K562 (cell line): Measurements from ENCODE around the gene SH3BP2. TPM values are rescaled to one million over a fixed set of nuclear protein-coding genes. Genes with fewer than 3 reads are reported as not detected.

Experiments used
- CSDE1 ChIP-seq, 2 experiments: fragments of 450-650 bp; IDR thresholded peaks; 2 replicates each; pipeline ENCODE4 v1.6.1; 2016; ENCODE audit warnings: mild to moderate bottlenecking in 1 of 2
- FOSL1 ChIP-seq: fragments of 200-800 bp; sonication (Bioruptor generic); conservative IDR thresholded peaks from 2 replicates; pipeline ENCODE4 v1.6.1; 2016; ENCODE audit warnings: missing genetic modification characterization, missing compliant biosample characterization
- PHB ChIP-seq: fragments of 250-450 bp; sonication (Bioruptor Pico); IDR thresholded peaks from 2 replicates; pipeline ENCODE4 v1.5.0; 2021
- PKNOX1 ChIP-seq: fragments of 450-650 bp; IDR thresholded peaks from 2 replicates; pipeline ENCODE4 v1.6.1; 2016
- PPARD ChIP-seq: fragments of 250-450 bp; sonication (Bioruptor Pico); IDR thresholded peaks from 2 replicates; pipeline ENCODE4 v1.8.0; 2022; ENCODE audit warnings: inconsistent platforms, mild to moderate bottlenecking, moderate library complexity
- TFAP4 ChIP-seq: sonication (generic); formaldehyde crosslinking; IDR thresholded peaks from 2 replicates; pipeline ENCODE4 v1.8.0; 2022; ENCODE audit warnings: missing genetic modification reagents, mild to moderate bottlenecking, moderate library complexity, borderline replicate concordance
- ZBTB43 ChIP-seq: sonication (generic); formaldehyde crosslinking; IDR thresholded peaks from 2 replicates; pipeline ENCODE4 v1.8.0; 2023; ENCODE audit warnings: mild to moderate bottlenecking, missing genetic modification reagents
- ZNF12 ChIP-seq: sonication (generic); formaldehyde crosslinking; IDR thresholded peaks from 2 replicates; pipeline ENCODE4 v1.4.0; 2020; ENCODE audit warnings: mild to moderate bottlenecking, missing genetic modification reagents
- polyA plus RNA-seq, 8 experiments: library from polyadenylated mRNA; depleted of rRNA in 4 of 8; stranded (reverse) in 5 of 8; unstranded in 3 of 8; fragments of >200 nt; fragmentation: Nextera tagmentation in 2 of 8; fragmentation: Illumina TruSeq in 1 of 8; extraction: Ambion mirVana in 2 of 8; extraction: Trizol in 1 of 8; gene quantifications; 2 replicates each; pipeline versions ENCODE4 v1.2.1 to v1.2.3, GENCODE V29; 2011 to 2014; ENCODE audit warnings: inconsistent platforms in 1 of 8, missing spikeins in 1 of 8
- total RNA-seq, 7 experiments: library from RNA; depleted of rRNA in 6 of 7; stranded (reverse); fragments of >200 nt in 6 of 7; fragmentation: Illumina TruSeq in 2 of 7; extraction: Trizol in 2 of 7; gene quantifications; 2 replicates each; pipeline versions ENCODE4 v1.2.1 to v1.2.3, GENCODE V29; 2011 to 2021; ENCODE audit warnings: low replicate concordance in 1 of 7

Gene SH3BP2
- total and polyA plus RNA-seq, 9 of the 15 experiments (the other 6 are each of a cell fraction or from before 2014, with no cell fraction given): 0.34 to 16.0 (median 5.1) TPM

GRCh38 chr4:2793586-2794485 lies 951 bp downstream of the SH3BP2 start (continued):
- TF ChIP-seq PKNOX1 (peak; percentile 37), CSDE1 (IDR thresholded peaks at IDR 0.05) (no peak), PHB (no peak), ZBTB43 (no peak), ZNF12 (CRISPR knock-in tag) (no peak), TFAP4 (peak; percentile 75; the same call in 1 of the 2 replicates), PPARD (CRISPR knock-in tag) (no peak), FOSL1 (tag) (0 out of 2 replicates have a peak, but pooled peaks have one; percentile 22)
